Stimulated activated CD4-positive, alpha-beta T cell treated with anti-CD3 and anti-CD28 coated beads, Interleukin-15, amount 100 ng/mL, for 1 hour (primary cell): Measurements from ENCODE around the gene BACE2.

Experiments
- DNase-seq, 2 donors: peaks; one replicate each; pipeline ENCODE4 v3.0.0-alpha.2; 2020; ENCODE audit warnings: low read depth in 1 of 2, low spot score in 1 of 2

The BACE2 gene

GRCh38 chr21:41167348-41168342 is at the start of gene BACE2:
Gene BACE2, plus strand, starts transcription at chr21:41168160. Its CDS starts 104 bp downstream, at chr21:41168264.
- DNase-seq: peak in 1 of 2 donors; percentile 27

DNA sequence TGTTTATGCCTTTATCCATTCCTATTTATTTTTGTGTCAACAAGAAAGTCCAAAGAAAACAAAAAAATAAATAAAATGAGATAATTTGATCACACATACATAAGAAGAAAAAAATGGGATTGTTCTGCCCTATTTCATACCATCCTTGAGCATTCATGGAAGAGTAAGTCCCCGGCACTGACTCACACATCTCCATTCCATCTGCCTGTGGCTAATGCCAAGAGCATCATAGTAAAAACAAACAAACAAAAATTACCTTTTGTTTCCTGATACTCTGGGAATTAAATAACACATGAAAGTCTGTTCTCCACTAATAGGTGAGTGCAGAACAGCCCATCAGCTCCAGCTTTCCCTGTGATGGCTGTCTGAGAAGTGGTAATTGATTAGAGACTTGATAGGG is 48.1 kb upstream of the BACE2 start:
- no peak for DNase-seq

DNA sequence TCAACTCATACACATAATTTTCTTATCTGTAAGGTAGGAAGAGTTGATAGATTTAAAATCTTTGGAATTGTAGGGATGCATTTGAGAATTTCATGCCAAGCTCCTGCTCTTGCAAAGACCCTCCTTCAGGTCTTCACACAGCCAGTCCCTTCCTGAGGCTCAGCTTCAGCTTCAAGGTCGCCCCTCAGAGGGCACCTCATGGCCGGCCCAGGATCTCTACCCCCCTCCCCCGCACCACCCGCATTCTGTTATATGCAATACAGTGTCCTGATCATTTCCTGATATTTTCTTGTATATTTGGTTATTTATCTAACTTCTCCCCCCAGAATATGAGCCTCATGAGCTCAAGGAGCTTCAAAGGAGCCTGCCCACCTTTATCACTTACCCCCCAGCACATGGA is 47.0 kb upstream of the BACE2 start:
- DNase-seq: no peak

GRCh38 chr21:41121785-41122415 is 46.1 kb upstream of the BACE2 start:
- peak in 1 of 2 donors; percentile 12 for DNase-seq

DNA sequence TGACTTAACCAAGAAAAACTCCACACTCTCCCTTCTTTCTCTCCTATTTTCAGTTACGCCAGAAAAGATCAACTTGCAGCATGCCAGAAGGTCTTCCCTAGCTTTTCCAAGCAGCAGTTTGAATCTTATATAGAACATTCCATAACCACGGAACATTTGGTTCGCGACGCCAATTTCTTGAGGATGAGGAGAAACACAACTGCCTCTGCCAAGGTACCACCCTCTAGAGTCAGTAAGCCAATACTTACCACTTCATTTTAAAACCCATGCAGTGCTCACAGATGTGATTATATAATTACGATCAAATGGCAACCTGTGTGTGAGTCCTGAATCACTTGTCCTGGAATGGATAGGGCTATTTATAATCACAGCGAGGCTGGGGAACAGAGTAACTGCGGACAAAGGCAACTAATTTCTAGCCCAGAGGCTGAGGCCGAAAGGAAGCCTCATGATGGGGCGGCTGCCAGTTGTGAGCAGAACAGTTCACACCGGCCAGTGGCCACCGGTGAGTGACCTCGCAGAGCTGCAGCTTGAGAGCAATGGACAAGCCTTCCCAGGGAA is 43.2 kb upstream of the BACE2 start:
- no peak for DNase-seq

DNA sequence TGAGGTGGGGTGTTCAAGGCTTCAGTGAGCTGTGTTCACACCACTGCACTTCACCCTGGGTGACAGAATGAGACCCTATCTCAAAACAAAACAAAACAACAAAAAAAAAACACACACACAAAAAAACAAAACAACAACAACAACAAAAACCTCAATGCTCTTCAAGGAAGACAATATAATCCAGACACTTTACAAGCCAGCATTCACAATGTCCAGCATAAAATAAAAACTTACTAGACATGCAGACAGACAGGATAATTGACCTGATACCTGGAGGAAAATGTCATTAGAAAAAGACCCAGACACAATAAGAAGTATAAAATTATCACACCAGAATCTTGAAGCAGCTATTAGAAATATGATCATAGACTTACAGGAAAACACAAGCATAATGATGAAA is 39.0 kb upstream of the BACE2 start:
- DNase-seq: no peak

- DNase-seq: no peak
Measured at GRCh38 chr21:41130883-41131282, 37.1 kb upstream of the BACE2 start.

DNA sequence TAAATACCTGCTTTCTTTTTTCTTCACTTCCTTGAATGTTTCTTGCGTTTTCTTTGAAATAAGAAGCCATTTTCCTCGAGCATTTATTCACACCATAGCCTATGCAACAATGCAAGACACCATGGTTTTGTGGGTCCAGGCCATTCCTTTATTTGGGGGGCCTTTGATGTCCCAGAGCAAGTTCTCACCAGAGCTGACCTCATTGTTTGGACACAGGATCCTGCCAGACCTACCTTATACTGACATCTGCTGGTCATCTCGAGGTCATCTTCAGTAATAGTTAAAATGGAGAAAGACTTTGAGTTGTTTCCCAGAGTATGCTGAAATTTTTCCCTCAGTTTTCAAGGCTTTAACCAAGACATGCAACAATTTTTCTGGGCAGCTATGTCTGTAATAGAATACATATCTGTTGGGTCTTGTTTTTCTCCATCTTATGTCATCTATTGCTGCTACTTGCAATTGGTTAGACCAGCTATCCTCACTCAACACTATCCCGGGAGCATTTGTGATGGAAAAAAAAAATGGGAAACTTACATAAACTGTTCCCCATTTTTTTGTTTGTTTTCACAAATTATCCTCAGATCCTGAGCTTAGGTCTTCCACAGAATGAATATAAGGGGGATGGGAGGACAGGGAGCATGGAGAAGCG is 34.0 kb upstream of the BACE2 start:
- no peak for DNase-seq

DNA sequence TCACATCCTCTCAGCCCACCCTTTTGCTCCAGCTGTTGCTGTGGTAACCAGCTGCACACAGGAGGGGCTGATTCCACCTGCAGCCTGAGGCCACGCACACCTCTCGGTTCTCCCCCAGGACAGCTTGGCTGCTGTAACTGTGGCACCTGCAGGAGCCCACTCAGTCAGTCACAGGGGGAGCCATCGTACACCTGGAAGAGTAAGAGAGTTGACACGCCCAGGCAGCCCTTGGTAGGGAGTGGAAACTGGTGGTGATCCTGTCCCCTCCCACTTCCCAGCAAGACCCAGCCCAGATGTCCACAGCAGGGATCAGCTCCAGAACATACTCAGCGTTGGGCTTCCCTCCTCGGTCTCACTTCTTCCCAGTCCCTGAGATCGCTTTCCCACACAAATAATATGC is 32.2 kb upstream of the BACE2 start:
- DNase-seq: no peak

DNA sequence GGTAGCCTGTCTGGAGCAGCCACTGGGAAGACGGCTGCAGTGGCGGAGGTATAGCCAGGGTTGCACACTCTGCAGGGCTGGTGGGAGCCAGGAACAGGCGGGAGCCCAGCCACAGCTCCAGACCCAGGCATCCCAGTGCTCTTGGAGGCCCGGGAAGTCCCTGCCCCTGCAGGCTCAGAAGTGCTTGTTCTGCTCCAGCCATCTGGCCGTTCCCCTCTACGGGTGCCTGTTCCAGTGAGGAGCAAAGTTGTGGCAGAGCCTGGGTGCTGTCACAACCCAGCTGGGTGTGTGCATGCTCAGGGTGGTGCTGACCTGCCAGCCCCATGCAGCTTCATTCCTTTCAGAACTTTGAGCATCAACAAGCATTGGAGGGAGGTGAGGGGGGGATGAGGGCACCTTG is 31.7 kb upstream of the BACE2 start:
- no peak for DNase-seq

GRCh38 chr21:41137401-41137800 is 30.6 kb upstream of the BACE2 start:
- DNase-seq: no peak

DNA sequence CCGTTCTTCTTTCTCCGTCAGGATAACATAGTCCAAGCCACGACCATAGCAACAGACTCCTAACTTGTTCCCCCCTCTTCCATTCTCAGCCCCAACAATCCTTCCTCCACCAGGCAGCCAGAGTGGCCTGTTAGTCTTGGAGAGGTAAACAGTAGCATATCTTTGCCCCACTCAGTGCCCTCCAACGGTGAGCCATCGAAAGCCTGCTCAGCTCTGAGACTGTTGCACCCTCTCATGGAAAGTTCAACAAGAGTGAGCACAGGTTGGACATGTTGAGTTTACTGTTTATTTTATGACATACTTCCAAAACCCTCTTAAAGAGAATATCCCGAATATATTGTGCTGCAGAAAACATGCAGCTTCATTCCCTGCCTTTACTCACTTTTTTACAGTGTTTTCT is 30.1 kb upstream of the BACE2 start:
- no peak for DNase-seq

DNA sequence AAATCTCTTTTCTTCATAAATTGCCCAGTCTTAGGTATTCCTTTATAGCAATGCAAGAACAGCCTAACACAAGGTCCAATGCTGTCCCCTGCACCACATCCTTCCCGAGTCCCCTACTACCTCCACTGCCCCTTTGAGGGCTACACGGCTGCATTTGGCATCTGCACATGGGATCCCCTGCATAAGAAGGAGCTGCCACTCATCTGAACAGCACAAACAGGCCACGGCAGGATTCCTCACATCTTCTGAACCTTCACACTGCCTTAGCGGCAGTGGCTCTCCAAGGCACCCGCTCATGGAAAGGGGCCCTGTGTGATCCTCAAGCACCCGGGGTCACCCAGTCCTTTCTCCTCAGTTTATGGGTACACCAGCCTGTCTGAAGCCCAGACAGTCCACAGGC is 29.2 kb upstream of the BACE2 start:
- DNase-seq: no peak

- DNase-seq: no peak
Measured at GRCh38 chr21:41139275-41139674, 28.7 kb upstream of the BACE2 start.

- DNase-seq: no peak
Measured at GRCh38 chr21:41139951-41140350, 28.0 kb upstream of the BACE2 start.

DNA sequence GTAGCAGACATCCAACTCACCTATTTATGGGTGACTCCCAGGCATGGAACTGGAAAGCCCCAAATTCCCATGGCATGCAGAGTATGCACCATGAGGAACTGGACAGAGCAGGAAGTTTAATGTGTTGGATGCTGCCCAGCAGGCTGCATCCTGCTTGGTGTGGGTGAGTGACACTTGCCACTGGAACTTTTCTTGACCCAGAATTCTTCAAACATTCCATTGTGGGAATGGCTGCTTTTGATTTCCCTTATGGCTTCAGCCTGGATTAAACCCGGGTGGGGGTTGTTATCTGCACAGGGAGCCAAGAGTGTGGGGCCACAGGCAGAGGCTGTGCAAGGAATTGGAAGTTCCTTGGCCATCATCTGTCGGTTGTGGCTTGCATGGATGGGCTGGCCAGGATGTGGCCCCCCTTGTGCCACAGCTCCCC is 26.9 kb upstream of the BACE2 start:
- DNase-seq: no peak

DNA sequence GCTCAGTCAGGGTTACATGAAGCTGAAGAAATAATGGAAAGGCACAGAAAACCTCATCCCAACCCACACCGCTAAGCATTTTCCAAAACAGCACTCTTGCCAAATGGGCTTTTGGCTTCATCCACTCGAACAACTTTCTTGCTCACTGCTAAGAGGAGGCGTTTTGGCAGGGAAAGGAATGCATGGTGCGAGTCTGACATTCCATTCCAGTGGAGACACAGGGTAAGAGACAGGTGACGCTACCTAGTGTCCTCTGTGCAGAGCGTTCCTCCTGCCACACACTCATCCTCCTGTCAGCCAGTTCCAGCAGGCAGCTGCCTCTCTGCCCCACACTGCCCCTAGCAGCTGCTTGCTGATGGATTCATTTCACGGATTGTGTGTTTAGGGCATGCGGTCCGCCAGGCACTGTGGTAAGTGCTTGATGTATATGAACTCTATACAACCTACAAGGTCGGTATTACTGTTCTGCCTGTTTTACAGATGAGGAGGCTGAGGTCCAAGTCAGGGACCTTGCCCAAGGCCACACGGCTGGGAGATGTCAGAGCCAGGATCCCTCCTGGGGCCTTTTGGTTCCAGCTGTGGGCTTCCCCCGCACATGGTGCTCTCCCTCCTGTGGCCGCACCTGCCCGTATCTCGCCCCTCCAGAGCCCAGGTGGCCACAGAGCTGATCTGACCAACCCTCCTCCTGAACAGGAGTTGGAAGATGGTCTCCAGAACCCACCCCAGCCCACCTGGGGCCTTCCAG is 25.7 kb upstream of the BACE2 start:
- no peak for DNase-seq

DNA sequence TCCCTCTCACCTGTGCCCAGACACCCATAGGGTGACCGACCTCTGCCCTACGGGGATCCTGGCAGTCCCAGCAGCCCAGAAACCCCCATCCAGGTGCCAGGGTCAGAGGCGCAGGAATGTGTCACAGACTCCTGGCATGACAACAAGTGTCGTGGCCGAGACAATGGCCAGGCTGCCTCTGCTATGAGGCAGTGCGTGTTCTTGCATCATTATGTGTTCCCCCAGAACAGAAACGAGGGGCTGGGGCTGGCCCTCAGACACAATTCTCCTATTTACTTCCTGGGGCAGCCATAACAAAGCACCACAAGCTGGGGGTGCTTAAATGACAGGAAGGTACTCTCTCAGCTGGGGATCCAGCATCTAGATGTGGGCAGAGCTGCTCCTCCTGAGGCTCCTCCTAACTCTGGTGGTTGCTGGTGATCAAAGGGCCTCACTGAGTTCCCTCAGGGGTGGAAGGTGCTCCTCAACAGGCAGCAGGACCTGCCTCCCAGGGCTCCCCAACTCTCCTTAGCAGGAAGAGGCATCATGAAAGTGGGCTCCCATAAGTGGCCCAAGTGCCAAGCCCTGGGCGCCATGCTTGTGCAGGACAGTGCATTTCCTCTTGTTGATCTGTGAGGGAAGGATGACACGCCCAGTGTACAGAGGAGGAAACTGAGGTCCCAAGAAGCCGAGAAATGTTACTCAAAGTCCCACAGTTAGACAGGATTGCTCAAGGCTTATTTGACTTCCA is 24.2 kb upstream of the BACE2 start:
- DNase-seq: no peak

- DNase-seq: no peak
Measured at GRCh38 chr21:41147096-41147978, 20.6 kb upstream of the BACE2 start.
